SU-DHL-6 (cell line): ENCODE measurements around the gene CFAP126.
A peak's percentile ranks its signal among the peaks of the same experiment; 100 is the strongest.
"Not testable (repeated sequence)": the region's sequence is repeated elsewhere in the genome, so short reads cannot be mapped to it uniquely, and the experiment has no call there.

Experiments used
- H2AFZ ChIP-seq: fragments of 200-600 bp; sonication (generic); 2 replicates; pipeline ENCODE4 v1.6.1; 2014; ENCODE audit warnings: low read depth, mild to moderate bottlenecking, moderate library complexity, mixed read lengths, antibody characterized with exemption, low read length; ENCODE audit not compliant: severe bottlenecking
- H3F3A ChIP-seq: fragments of 200-600 bp; shearing (Covaris generic); 2 replicates; pipeline ENCODE4 v1.6.0; 2016; ENCODE audit warnings: antibody characterized with exemption, mild to moderate bottlenecking; ENCODE audit not compliant: insufficient read depth
- H3K27ac ChIP-seq: fragments of 200-600 bp; sonication (generic); 2 replicates; pipeline ENCODE4 v1.5.1; 2016; ENCODE audit warnings: low read depth, mild to moderate bottlenecking, low read length, moderate library complexity, mixed read lengths
- H3K27me3 ChIP-seq: fragments of 200-600 bp; sonication (generic), shearing (Covaris generic); 2 replicates; pipeline ENCODE4 v1.6.0; 2014; ENCODE audit warnings: mild to moderate bottlenecking, low read length
- H3K36me3 ChIP-seq: fragments of 200-600 bp; sonication (generic); 2 replicates; pipeline ENCODE4 v1.6.1; 2014; ENCODE audit warnings: mild to moderate bottlenecking, low read length, mixed read lengths
- H3K4me2 ChIP-seq: fragments of 300-600, 200-600 bp; shearing (Covaris generic), sonication (generic); 2 replicates; pipeline ENCODE4 v1.6.0; 2014; ENCODE audit warnings: low read length, low read depth, mild to moderate bottlenecking; ENCODE audit not compliant: poor library complexity, severe bottlenecking
- H3K4me3 ChIP-seq: fragments of 200-600 bp; sonication (generic); 2 replicates; pipeline ENCODE4 v1.5.1; 2014; ENCODE audit warnings: antibody characterized with exemption, low read length, mild to moderate bottlenecking, mixed read lengths; ENCODE audit not compliant: insufficient read depth, poor library complexity, severe bottlenecking
- H3K79me2 ChIP-seq: fragments of 200-600 bp; sonication (generic); 2 replicates; pipeline ENCODE4 v1.6.1; 2014; ENCODE audit warnings: mild to moderate bottlenecking, low read length, moderate library complexity; ENCODE audit not compliant: insufficient read depth
- H3K9ac ChIP-seq: fragments of 200-600 bp; sonication (generic); 2 replicates; pipeline ENCODE4 v1.7.0; 2014; ENCODE audit warnings: mild to moderate bottlenecking, low read length
- H3K9me2 ChIP-seq: fragments of 200-600 bp; sonication (generic); replicated peaks from 2 replicates; pipeline ENCODE4 v1.6.1; 2014; ENCODE audit warnings: low read length; ENCODE audit not compliant: insufficient read depth
- H3K9me3 ChIP-seq: fragments of 200-600 bp; sonication (generic); 2 replicates; pipeline ENCODE4 v1.6.1; 2014; ENCODE audit warnings: low read length, mixed read lengths; ENCODE audit not compliant: insufficient read depth
- H4K20me1 ChIP-seq: fragments of 200-600 bp; sonication (generic); 2 replicates; pipeline ENCODE4 v1.6.1; 2014; ENCODE audit warnings: low read depth, mild to moderate bottlenecking, antibody characterized with exemption, low read length, moderate library complexity, mixed read lengths
- EZH2phosphoT487 ChIP-seq: fragments of 200-600 bp; sonication (generic), shearing (Covaris generic); conservative IDR thresholded peaks from 2 replicates; pipeline ENCODE4 v1.6.1; 2018; ENCODE audit warnings: mild to moderate bottlenecking, antibody characterized with exemption, low read length, moderate library complexity, mixed read lengths
- TF ChIP-seq, protein P1 (sequence below): fragments of 200-600 bp; sonication (generic); IDR thresholded peaks from one replicate; pipeline ENCODE4 v1.5.1; 2017; ENCODE audit warnings: antibody characterized with exemption, mild to moderate bottlenecking, low read length, moderate library complexity; ENCODE audit not compliant: insufficient read depth, poor library complexity, severe bottlenecking

The CFAP126 gene

DNA sequence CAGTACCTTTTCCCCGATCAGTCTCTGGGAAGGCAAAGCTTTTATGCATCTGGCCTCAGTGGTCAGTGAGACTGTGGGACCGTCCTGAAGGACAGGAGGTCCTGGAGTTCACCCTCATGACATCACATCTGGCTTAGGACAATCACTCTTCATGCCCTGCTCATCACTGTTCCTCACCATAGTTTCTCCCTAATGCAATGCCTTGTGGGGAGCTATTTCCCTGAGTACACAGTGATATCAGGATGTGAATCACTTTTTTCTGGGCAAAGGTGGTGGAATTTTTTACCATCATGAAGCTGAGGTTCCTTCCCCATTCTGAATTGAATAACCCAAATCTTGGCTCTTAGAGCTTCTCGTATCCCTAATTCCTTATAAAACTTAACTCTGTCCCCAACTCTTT is 34.8 kb upstream of the CFAP126 start:
- H3K9me3 ChIP-seq, result no peaks in the 10 kb centered on the region
- H2AFZ ChIP-seq, result no peak overlapping the region
- no peaks in the 10 kb centered on the region for H3K36me3 ChIP-seq
- no peaks in the 10 kb centered on the region for H3K27me3 ChIP-seq
- H3K4me2 ChIP-seq, result no peak overlapping the region
- H3K27ac ChIP-seq, result no peak overlapping the region
- TF ChIP-seq, protein P1, sequence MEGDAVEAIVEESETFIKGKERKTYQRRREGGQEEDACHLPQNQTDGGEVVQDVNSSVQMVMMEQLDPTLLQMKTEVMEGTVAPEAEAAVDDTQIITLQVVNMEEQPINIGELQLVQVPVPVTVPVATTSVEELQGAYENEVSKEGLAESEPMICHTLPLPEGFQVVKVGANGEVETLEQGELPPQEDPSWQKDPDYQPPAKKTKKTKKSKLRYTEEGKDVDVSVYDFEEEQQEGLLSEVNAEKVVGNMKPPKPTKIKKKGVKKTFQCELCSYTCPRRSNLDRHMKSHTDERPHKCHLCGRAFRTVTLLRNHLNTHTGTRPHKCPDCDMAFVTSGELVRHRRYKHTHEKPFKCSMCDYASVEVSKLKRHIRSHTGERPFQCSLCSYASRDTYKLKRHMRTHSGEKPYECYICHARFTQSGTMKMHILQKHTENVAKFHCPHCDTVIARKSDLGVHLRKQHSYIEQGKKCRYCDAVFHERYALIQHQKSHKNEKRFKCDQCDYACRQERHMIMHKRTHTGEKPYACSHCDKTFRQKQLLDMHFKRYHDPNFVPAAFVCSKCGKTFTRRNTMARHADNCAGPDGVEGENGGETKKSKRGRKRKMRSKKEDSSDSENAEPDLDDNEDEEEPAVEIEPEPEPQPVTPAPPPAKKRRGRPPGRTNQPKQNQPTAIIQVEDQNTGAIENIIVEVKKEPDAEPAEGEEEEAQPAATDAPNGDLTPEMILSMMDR, result no peak
- TF ChIP-seq EZH2phosphoT487, result no peak
- no peak overlapping the region for H3K4me3 ChIP-seq
- H3K9ac ChIP-seq, result no peak overlapping the region
- H3K9me2 ChIP-seq, result no peaks in the 10 kb centered on the region
- peaks cover 10% of the 10 kb centered on the region; the same call in 1 of the 2 replicates for H3F3A ChIP-seq
- H4K20me1 ChIP-seq, result no peaks in the 10 kb centered on the region
- H3K79me2 ChIP-seq, result no peaks in the 10 kb centered on the region

DNA sequence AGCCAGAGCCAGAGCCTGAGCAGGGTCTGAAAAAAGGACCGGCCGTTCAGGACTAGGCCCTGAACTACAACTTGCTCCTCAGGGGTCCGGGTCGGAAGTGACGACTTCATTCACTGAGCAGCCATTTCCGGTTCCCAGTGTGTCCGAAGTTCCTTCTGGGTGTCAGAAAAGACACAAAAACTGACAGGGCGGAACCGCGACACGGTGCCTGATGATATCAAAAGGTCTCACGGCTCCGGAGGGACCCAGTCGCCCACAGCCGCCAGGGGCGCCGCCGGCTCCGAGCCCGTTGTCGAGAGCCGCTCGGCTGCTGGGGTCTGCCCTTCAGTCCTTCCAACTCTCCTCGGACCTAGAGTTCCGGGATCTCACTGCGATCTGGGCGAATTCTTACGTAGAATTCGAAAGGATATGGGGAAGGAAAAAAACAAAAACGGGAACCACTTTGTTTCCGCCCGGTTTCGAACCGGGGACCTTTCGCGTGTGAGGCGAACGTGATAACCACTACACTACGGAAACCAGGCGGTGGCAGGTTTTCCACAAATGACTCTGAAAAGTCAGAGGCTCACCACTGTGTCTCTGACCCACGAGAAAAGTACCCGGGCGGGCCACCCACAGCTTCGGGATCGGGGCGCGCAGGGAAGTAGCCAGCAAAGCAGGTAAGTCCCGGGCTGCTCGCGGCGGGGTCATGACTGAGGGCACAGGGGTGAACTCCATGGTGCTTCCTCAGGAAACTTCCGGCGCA is 31.8 kb upstream of the CFAP126 start:
- Histone ChIP-seq H4K20me1 (no peaks in the 10 kb centered on the region), H3K4me3 (peak overlapping the region; percentile 75), H3K9me2 (no peaks in the 10 kb centered on the region), H3K27me3 (no peaks in the 10 kb centered on the region), H3K27ac (peak overlapping the region; percentile 81), H2AFZ (peak overlapping the region; percentile 91), H3K36me3 (no peaks in the 10 kb centered on the region), H3K9me3 (no peaks in the 10 kb centered on the region), H3K4me2 (peak overlapping the region; percentile 82), H3K79me2 (no peaks in the 10 kb centered on the region), H3K9ac (peak overlapping the region; percentile 81), H3F3A (peaks cover 10% of the 10 kb centered on the region; the same call in 1 of the 2 replicates)
- TF ChIP-seq, protein P1, result peak; percentile 48
- TF ChIP-seq EZH2phosphoT487, result no peak

DNA sequence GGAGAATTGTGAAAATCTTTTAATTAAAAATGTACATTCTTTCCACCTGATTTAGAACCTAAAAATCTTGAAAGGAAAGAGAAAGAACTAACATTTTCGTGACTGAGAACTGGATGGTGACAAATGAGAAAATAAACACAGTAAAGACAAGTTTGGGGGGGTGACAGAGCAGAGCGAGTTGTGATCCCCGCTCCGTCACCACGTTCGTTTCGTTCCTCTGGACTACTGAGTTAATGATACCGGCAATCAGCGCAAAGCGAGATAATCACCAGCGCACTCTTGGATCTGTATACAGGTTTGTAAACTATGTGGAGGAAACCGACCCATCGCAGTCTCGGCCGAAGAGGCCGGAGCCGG is 31.2 kb upstream of the CFAP126 start:
- H3K9me2 ChIP-seq, result no peaks in the 10 kb centered on the region
- no peaks in the 10 kb centered on the region for H4K20me1 ChIP-seq
- H3K9me3 ChIP-seq, result no peaks in the 10 kb centered on the region
- H3K27ac ChIP-seq, result peak overlapping the region; percentile 81
- TF ChIP-seq, protein P1, result no peak
- TF ChIP-seq EZH2phosphoT487, result no peak
- peak overlapping the region; percentile 82 for H3K4me2 ChIP-seq
- peaks cover 10% of the 10 kb centered on the region; the same call in 1 of the 2 replicates for H3F3A ChIP-seq
- H3K4me3 ChIP-seq, result peak overlapping the region; percentile 75
- H2AFZ ChIP-seq, result peak overlapping the region; percentile 91
- H3K9ac ChIP-seq, result peak overlapping the region; percentile 81
- H3K27me3 ChIP-seq, result no peaks in the 10 kb centered on the region
- no peaks in the 10 kb centered on the region for H3K36me3 ChIP-seq
- no peaks in the 10 kb centered on the region for H3K79me2 ChIP-seq

DNA sequence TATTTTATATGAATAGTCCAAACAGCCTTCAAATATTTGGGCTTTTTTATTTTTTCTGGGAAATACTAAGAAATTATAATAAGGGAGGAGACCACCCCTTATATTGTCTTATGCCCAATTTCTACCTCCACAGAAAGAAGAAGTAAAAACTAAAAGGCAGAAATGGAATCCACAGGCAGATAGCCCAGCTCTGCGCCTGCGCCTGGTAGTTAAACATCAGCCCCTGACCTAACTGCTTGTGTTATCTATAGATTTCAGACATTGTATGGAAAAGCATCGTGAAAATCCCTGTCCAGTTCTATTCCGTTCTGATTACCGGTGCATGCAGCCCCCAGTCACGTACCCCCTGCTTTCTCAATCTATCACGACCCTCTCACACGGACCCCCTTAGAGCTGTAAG is 29.4 kb upstream of the CFAP126 start:
- H3K4me2 ChIP-seq, H3K9me3 ChIP-seq, H4K20me1 ChIP-seq, H3K79me2 ChIP-seq, H3K27me3 ChIP-seq, H3K27ac ChIP-seq, H3F3A ChIP-seq, H2AFZ ChIP-seq, H3K9ac ChIP-seq, H3K4me3 ChIP-seq, H3K36me3 ChIP-seq, H3K9me2 ChIP-seq: not testable (repeated sequence)
